SK-N-SH (cell line): Measurements from ENCODE around the gene RFX4.

Experiments
- EZH2phosphoT487 ChIP-seq: fragments of 200-600 bp; sonication (generic); IDR thresholded peaks from 2 replicates; pipeline ENCODE4 v1.6.1; 2017; ENCODE audit warnings: low read depth, mixed run types, mild to moderate bottlenecking, antibody characterized with exemption, moderate library complexity, borderline replicate concordance
- GABPA ChIP-seq: IDR thresholded peaks from 2 replicates; pipeline ENCODE4 v1.4.0; 2012; ENCODE audit warnings: low read depth, mild to moderate bottlenecking
- RFX5 ChIP-seq: IDR thresholded peaks from 2 replicates; pipeline ENCODE4 v1.6.1; 2012; ENCODE audit warnings: mild to moderate bottlenecking, improper control_type of control experiment, low read length

DNA sequence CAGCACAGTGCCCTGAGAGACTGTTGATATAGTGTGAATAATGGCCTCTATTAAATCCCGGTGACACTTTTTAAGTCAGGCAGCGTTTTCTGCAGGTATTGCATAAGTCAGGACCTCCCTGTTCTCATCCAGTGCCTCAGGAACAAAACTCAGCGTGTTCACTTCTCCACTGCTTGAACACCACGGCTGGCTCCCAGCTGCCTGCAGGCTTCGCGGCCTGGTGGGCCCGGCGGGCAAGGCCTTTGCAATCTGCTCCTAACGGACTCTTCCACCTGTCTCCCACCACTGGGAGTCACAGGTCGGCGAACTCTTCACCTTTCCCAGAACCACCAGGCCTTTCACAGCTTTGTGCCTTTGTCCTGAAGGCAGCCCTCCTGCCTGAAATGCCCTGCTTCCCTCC lies 18.7 kb downstream of the RFX4 start:
- TF ChIP-seq GABPA, result no peak
- TF ChIP-seq EZH2phosphoT487, result no peak
- no peak for TF ChIP-seq RFX5
